Glomerular visceral epithelial cell (primary cell): ENCODE results near the gene SYCE3.

Source experiments
- DNase-seq: peaks from one replicate; pipeline ENCODE4 v3.0.0-alpha.2; 2016; ENCODE audit errors: extremely low spot score

The SYCE3 gene

DNA sequence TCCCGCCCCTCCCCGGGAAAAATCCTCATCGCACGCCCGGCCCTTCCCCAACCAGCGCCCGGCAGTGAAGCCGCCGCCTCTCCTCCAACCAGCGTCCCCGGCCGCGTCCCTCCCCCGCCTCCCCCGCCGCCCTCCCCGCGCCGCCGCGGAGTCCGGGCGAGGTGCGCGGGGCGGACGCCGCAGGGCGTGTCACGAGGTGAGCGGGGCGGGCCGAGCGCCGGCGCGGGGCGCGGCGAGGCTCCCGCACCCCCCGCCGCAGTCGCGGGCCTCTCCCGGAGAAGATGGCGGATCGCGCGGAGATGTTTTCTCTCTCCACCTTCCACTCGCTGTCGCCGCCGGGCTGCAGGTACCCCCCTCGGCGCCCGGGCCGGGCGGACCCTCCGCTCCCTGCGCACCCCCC, 37.8 kb upstream of the SYCE3 start, which contains the start of gene MAPK8IP2:
Gene MAPK8IP2, plus strand, starts transcription at position 256 of the 400 bp plus-strand sequence. Its CDS starts 26 bp downstream, at position 282.
- no peak for DNase-seq

DNA sequence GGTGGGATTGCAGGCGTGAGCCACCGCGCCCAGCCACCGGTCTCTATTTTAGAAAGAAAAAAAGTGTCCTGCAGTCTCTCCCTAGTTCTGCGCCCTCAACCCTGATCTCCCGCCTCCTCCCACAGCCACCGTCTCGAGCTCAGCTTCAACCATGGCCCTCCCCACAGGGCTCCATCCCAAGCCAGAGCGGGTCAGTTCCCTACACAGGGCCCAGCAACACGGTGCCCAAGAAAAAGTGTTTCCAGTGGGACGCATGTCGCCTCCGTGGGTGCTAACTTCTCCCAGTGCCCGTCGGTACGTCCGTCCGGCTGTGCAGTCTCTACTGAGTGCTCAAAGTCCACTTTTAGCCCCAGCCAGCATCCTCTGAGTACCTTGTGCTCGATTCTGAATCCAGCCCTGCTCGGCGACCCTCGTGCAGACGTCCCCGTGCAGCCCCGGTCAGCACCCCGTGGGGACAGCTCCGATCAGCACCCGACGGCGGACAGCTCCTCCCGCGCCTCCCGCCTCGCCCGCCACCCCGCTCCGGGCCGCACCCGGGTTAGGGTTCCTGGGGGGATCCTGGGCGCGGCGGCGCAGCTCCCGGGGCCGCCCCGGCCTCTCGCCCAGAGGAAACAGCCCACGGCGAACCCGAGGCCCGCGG, 37.2 kb upstream of the SYCE3 start:
- DNase-seq, result peak; percentile 20

DNA sequence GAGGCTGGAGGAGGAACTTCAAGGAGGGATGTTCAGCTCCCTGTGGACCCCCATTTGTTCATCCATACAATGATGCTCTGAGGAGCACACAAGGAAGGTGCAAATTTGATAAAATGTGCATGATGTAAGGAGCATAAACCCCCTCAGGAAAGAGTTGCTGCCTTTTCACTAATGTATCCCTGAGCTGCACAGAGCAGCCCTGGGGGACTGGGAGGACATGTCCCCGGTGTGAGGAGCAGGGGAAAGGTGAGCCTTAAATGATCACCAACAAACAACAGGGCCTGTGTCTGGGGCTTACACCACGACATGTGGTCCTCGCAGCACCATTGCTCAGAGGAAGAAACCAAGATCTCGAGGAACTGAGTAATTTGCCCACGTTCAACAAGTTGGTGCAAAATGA, 34.4 kb upstream of the SYCE3 start:
- no peak for DNase-seq

DNA sequence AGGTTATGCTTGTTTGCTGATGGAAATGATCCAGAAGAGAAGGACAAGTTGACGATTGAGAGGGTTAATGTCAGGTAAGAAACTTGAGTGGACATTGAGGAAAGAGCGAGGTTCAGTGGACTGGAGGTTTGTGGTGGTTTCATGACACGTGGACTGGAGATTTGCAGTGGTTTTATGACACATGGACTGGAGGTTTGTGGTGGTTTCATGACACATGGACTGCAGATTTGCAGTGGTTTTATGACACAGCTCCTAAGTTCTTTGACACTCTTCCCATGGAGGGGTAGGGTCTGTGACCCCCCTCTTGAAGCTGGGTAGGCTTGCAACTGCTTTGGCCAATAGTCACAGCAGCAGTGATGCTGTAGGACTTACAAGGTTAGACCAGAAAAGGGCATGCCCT, 32.5 kb upstream of the SYCE3 start:
- DNase-seq, result no peak

DNA sequence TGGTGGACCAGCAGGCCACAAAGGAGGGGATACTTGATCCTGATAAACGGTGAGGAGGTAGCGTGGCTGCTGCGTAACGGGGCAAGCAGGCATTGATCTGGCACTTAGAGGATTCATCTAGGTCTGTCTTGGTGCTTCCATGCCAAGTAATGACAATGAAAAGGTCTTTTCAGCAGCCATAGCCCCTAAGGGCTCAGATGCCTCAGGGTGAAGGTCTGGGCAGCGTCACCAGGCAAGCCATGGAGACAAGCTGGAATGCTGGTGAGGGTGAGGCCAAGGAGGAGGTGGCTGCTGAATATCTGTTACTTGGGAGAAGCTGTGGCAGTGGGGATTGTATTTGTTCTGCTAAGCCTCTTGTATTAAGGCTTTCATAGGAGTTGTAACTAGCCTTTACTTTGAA, 24.7 kb upstream of the SYCE3 start:
- no peak for DNase-seq

DNA sequence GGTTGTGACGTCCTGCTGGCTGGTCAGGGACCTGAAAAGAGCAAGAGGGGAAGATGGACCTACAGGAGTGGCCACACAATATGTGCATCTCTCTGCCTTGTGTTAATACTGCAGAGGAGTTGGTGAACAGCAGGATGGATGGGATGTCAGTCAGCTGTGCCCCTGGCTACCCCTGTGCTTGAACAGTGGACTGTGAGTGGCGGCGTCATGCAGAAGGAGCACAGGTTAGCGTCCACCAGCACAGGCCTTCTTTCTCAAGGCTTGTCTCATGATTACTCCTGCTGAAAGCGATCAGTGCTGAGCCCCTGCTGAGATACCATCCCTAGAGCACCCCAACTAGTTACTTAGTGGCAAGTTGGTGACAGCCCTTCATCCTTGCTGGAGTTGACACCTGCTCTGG, 23.7 kb upstream of the SYCE3 start:
- DNase-seq, result no peak

DNA sequence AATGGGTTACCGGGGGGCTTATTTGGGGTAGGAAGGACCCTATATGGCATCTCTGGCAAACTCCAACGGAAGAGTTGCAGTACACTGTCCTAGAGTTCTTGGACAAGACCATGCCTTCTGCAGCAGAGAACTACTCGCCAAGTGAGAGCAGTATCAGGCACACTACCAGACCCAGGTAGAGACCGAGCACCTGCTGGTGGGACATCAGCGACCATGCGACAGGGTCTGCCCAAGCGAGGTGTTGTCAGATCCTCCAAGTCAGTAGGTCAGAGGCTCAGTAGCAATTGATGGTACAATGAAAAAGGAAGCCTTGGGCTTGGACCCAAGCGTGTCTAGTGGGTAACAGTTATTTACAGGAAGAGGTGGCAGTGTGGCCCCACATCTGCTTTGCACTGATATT, 23.1 kb upstream of the SYCE3 start:
- DNase-seq, result no peak

DNA sequence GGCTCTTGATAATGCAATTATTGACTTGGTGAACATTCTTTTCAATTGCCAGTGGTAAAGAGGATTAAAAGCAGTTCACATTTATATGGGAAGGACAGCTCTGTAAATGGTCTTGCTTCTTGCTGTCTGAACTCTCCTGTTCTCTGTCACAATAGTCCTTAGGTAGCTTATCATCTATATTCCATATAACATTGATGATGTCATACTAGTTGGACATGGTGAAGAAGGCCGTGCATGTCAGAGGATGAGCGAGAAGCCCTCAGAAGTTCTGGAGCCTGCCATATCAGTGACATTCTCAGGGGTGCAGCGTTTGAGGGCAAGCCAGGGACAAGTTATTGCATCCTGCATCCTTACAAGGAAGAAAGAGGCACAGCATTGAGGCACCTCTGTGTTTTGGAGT, 22.5 kb upstream of the SYCE3 start:
- no peak for DNase-seq

DNA sequence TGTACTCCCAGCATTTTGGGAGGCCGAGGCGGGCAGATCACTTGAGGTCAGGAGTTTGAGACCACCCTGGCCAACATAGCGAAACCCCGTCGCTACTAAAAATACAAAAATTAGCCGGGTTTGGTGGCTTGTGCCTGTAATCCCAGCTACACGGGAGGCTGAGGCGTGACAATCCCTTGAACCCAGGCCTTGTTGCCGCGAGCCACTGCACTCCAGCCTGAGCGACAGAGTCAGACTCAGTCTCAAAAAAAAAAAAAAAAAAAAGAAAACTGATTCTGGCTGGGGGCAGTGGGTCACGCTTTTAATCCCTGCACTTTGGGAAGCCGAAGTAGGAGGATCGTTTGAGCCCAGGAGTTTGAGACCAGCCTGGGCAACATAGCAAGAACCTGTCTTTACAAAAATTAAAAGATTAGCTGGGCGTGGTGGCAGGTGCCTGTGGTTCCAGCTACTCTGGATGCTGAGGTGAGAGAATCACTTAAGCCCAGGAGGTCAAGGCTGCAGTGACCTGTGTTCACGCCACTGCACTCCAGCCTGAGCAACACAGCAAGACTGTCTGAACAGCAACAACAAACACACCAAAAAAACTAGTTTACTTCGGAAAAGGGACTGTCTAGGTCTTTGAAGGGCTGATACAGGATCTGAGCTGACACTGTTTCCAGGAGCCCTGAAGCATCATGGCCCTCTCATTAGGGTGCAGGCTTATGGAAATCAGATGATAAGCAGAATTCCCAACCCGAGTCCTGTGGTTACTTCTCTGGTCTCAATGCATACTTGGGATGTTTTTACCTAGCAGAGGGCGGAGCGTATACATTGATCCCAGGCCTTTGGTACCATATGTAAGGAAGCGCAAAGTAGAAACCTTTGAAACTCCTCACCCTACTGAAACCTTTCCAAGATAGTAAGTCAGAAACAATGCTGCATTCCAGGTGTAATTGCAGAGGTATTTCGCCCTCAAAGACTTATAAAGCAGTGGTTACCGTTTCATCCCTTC, 21.7 kb upstream of the SYCE3 start:
- no peak for DNase-seq

DNA sequence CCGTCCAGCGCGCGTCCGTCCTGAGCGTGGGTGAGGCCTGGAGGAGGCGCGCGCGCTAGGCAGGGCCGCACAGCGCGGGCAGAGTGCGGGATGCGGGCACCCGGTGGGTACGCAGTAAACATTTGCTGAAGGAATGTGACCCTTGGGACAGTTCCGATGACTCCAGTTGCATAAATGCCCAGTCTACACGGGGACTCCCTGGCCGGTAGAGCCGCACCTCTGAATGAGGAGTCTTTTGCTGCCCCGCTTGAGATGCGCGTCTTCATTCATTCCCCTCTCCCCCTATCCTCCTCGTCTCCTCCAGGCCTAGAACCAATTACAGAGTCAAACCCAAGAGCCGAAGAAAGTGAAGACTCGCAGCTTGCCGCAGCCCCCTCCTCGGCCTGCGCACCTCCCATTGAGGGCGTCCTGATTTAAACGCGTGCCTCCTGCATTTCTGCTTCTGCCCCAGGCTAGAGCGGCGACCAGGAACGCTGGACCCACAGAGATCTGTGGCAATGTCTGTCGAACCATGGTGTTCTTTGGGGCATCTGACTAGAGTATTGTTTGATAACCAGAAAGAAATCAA, 20.7 kb upstream of the SYCE3 start:
- no peak for DNase-seq

DNA sequence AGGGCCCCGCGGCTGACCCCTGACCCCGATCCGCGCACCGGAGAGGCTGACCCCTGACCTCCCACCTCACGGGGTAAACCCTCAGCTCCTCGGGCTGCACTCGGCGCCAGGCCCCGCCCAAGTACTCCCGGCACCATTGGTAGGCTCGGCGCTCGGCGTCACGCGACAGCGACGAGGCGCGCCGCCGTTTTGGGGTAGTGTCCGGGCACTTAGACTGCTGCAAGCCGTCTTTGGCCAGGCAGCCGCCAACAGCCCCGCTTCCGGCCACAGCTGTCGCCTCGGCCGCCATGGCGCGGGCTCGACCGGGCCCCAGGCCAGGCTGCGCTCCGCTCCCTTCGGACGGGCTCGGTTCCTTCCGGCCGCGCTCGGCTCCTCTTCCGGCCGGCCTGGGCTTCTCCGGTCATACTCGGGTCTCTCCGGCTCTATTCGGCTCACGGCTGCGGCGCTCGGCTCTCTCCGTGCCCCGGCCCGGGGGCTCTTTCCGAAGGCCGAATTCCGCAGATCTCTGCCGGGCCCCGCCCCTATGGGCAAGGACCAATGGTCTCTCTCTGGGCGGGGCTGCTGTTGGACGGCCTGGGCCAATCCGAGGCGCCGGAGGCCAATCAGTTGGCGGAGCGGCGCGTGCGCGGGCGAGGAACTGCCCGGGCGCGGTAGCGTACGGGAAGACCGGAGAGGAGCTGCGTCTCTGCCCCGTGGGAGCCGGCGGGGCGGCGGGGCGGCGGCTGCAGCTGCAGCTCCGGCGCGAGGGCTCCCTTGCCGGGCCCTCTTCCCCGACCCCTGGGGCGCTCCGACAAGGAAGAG, 20.0 kb upstream of the SYCE3 start, which contains the start of gene CHKB:
Gene CHKB, minus strand, starts transcription at position 357 of the 801 bp plus-strand sequence. Its CDS starts 68 bp downstream, at position 289.
- DNase-seq, result peak; percentile 97

DNA sequence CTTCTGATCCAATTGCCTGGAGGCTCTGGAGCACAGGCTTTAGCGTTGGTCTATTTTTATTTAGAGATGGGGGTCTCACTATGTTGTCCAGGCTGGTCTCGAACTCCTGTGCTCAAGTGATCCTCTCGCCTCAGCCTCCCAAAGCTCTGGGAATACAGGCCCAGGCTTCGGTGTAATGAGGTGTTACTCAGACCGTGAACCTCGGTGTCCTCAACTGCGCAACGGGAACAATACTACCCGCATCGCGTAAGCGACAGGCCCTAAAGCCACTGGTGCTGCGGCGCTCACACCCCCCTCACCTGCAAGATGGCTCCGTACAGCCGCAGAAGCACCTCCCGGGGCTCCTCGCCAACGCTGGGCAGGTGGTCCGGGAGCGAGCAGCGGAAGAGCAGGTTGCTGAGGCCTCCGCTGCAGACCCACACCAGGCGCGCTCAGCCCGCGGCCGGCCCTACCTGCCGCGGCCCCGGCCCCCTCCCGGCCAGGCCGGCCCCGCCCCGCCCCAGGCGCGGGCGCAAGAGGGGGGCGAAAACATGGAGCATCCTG, 19.3 kb upstream of the SYCE3 start:
- peak; percentile 12 for DNase-seq

DNA sequence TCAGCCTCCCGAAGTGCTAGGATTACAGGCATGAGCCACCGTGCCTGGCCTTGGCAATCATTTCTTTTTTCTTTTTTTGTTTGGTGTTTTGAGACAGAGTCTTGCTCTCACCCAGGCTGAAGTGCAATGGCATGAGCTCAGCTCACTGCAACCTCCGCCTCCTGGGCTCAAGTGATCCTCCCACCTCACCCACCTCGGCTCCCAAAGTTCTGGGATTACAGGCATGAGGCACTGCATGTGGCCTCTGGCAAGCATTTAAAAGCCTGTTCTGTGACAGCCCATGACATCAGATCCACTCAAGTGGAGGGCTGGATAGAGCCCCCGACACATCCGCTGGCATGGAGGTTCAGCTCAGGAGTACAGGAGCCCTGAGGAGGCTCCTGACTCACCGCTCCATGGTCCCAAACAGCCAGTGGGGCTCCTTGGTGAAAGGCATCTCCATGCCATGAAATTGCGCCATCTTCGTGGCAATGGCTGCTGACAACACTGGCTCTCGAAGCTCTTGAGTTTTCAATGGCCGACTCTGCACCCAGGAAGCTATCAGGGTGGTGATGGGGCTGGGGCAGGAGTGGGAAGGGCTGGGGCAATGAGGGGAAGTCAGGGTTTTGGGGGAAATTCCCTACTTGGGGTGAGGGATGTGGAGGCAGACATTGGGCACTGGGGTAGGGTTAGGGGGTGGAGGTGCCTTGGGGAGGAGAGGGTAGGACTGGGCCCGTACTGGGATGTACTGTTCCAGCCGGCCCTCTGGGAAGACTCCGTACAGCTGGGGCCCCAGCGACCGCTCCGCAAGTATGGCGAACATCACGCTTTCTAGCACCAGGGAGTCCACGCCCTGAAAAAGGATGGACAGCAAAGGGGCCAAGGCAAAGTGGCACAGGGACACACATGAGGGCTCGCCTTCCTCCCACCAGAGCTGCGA, 18.6 kb upstream of the SYCE3 start:
- no peak for DNase-seq

DNA sequence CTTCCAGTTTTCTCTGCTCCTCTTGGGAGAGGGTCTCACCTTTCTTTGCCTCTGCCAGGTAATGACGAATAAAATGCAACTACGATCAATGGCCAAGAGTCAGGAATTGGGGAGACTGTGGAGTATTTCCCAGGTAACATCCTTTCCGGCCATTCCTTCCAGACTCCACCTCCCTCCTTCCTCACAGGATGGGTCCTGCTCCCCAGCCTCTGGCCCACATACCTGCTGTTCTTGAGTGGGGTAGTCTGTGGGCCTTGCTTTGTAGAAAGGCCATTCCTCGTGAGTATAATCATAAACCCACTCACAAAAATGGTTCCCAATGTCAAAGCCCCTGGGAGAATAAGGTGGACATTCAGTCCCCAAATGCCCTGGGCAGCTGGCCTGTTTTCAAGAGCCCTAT, 17.0 kb upstream of the SYCE3 start:
- DNase-seq, result no peak

DNA sequence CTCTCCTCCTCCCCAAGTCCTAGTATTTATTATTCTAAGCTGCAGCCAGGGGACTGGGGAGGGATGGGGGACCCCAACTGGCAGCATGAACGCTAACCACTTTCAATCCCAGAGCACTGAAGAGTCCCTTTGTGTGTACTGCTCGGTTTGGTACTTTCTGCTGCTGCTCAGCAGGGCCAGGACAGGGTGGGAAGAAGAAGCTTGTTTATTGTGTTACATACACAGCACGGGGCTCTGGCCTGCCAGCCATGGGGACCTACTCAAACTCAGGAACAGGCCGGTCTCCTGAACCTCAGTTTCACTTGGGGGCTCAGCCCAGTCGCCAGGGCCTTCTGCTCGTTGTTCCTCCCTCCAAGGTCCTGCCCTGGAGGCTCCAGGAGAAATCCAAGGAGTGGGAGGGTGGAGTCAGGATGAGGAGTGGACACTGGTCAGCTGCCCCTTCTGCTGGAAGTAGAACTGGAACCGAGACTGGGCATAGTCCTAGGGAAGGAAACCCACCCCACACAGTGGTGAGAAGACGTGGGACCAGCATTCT, 16.1 kb upstream of the SYCE3 start:
- no peak for DNase-seq

DNA sequence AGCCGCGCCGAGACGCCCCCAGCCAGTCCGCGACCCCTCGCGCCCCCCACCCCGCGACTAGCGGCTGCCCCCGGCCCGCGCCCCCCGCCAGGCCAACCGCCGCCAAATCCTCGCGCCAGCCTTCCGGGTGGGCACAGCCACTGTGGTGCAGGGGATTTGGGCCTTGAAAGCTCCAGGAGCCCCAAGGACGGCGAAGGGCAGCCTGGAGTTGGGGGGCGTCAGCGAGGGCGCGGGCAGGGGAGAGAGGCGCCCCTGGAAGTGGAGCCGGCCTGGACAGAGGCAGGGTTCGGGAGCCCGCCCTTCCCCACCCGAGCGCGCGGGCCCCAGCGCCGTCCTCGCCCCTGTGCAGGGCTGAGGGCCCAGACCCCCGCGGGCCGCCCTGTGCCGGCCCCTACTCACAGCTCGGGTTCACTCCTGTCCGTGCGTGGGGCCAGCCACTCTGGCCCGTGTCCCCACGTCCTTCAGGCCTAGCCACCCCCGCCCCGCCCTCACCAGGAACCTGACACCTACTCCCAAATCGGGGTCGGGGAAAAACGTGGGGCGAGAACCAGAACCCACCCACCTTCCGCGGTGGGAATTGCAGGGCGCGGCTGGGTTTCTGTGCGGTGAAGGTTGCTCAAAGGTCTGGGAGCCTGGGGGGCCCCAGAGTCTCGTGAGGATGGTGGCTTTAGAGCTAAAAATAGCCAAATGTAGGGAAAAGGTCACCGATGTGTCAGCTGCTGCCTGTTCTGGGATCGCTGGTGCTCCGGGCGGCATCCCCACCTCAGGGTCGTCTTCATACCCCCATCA, 15.5 kb upstream of the SYCE3 start, which contains the start of gene CPT1B:
Gene CPT1B, minus strand, starts transcription at position 441 of the 789 bp plus-strand sequence. CDS start 512 bp downstream, outside the sequence.
- no peak for DNase-seq

DNA sequence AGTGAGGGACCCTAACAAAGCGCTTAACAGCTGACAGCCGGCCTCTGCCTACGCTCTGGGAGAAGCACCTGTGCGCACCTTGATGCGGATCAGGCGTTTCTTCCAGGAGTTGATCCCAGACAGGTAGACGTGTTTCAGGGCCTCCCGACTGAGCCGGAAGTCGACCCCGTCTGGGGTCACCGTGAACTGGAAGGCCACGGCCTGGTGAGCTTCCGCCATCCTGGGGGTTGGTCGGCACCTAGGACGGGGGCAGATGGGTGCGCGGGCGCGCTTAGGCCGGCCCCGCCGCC, 14.9 kb upstream of the SYCE3 start:
- no peak for DNase-seq

DNA sequence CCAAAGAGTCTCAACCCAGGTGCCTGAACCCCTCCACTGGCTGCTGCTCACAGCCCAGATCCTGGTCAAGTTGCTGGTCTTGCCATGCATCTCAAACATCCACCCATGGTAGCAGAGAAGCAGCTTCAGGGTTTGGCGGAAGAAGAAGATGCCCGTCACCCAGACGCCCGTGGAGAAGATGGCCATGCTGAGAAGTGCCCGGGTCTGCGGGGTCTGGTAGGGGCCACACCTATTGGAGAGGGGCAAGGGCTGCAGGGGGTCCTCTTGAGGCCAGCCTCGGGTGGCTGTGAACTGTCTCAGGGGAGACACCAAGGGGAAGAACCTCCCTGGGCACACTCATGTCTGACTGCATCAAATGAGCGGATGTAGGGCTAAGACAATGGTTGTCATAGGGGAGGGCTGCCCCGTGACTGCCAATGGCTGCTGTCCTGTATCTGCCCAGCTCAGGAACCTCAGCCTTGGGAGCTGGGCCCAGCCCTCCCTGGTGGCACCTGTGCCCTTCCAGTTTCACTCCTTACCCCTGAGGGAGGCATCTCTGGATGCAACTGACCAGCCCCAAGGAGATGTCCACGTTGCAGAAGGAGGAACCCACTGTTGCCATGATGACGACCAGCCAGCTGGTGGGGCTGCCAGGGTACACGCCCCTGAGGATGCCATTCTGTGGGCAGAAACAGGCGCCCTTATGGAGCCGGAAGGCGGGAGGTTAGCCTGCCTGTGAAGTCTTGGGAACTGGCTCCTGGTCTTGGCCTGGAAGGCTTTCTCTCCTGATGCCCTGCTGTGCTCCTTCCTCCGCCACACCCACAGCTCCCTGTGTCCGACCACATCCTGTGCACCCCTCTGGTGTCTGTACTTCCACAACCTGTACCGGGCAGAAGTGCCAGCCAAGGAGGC, 14.3 kb upstream of the SYCE3 start:
- DNase-seq, result no peak
